MV-4-11 (cell line): ENCODE data around the gene BUB1B.
"Not testable (repeated sequence)": the region's sequence is repeated elsewhere in the genome, so short reads cannot be mapped to it uniquely, and the experiment has no call there.

ENCODE experiments used
- DNase-seq: peaks from one replicate; lab custom pipeline; 2025; lab: John Stamatoyannopoulos, UW

Gene BUB1B

DNA sequence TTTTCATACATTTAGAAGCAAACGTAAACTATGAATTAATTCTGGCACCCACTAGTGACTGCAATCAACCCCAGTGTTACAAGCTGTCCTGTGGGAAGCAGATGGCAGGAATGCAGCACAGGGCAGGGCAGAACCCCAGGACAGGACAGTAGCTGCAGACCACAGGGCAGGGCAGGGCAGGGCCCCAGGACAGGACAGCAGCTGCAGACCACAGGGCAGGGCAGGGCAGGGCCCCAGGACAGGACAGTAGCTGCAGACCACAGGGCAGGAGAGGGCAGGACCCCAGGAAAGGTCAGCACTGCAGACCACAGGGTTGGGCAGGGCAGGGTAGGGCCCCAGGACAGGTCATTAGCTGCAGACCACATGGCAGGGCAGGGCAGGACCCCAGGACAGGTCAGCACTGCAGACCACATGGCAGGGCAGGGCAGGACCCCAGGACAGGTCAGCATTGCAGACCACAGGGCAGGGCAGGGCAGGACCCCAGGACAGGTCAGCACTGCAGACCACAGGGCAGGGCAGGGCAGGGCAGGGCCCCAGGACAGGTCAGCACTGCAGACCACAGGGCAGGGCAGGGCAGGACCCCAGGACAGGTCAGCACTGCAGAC, 24.9 kb upstream of the BUB1B start:
- DNase-seq: not testable (repeated sequence)

- no peak for DNase-seq
Measured at GRCh38 chr15:40136470-40137302, 24.2 kb upstream of the BUB1B start.

- peak; percentile 5 for DNase-seq
Measured at GRCh38 chr15:40137303-40138200, 23.3 kb upstream of the BUB1B start.

DNA sequence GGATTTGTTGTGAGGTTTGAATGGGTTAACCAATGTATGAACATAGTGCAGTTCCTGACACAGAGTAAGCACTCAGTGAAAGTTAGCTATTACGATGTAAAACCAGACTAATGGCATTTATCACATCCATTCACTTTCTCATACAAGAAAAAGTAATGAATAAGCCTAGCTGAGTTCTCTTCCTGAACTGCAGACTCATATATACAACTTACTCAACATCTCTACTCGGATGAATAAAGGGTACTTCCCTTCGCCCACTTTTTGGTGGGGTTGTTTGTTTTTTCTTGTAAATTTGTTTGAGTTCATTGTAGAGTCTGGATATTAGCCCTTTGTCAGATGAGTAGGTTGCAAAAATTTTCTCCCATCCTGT, 22.7 kb upstream of the BUB1B start:
- not testable (repeated sequence) for DNase-seq

DNA sequence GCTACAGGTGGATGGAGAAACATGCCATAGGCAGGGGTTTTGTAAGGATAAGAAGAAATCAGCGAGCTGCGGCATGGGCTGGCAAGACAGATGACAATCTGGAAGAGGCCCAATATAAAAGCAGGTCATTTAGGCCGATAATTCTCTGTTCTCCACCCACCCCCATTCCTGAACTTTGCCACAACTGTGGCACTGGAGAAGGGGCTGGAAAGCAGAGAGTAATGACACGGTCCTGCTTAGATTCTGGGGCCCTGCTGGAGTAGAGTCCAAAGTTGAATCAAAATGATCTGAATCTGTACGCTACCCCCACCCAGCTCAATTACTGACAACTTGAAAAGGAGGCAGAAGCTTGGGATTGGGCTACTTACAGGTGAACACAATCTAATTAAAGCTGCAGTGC, 18.4 kb upstream of the BUB1B start:
- no peak for DNase-seq

GRCh38 chr15:40146037-40146436, 14.8 kb upstream of the BUB1B start:
- DNase-seq: no peak

DNA sequence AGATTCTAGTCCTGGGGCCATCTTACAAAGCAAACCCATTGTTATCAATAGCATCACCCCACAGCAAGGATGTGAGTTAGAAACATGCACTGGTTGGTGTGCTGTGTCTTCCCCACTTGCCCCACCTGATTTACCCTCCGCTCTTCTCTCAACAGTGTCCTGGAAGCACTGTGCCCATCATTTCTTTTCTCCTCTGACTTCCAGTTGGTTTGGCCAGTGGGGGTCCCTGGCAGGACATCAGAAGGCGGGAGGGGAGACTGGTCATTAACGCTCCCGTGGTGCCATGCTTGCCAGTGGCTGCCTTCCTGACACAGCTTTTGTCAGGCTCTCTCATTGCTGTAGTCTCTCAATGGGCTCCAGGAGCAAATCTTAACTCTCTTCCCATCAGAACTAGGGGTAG, 11.5 kb upstream of the BUB1B start:
- DNase-seq: no peak

DNA sequence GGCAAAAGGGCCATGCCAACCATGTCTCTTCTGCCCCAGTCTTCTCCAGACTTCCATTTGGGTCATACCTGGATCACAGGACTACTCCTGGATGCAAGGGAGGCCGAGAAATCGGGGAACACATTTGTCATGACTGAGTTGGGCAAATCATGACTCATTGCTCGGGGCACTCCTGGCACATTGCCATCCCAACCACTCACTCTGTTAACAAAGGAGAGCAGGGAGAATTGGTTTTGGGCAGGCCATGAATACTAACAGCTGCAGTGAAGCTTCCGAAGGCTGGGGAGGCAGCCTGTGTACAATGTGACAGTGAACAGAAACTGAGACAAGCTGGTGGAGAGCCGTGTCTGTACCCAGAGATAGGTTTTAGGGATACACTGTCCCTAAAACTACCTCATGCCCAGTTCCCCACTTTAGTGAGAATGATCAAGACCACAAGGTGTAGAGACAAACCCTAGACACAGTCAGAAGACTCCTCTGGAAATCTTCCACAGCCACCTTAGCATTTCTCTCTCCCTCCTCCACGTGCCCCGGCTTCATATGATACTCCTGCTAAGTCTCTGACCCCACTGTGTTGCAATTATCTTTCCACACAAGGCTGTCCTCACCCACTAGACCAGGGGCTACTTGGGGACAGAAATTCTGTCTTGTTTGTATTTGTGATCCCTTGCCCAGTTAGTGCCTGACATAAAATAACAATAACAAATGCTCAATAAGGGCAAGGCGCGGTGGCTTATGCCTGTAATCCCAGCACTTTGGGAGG, 10.5 kb upstream of the BUB1B start:
- DNase-seq: peak; percentile 78

DNA sequence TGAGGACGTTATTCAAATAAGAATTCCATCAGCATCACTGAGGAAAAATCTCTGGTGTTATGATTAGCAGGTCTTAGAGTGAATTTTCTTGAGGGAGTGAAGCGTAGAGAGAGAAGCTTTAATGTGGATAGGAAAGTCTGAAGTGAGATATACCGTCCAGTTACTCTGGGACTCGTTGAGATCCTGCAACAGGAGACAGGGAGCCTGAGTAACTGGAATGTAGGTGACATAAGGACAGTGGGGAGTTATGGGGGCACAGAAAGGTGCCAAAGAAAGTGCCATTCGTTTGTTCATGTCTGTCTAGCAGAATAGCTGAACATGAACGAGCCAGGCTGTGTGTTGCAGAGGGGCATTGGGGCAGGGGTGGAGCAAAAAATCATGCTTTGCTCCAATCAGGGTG, 9.4 kb upstream of the BUB1B start:
- DNase-seq: no peak

DNA sequence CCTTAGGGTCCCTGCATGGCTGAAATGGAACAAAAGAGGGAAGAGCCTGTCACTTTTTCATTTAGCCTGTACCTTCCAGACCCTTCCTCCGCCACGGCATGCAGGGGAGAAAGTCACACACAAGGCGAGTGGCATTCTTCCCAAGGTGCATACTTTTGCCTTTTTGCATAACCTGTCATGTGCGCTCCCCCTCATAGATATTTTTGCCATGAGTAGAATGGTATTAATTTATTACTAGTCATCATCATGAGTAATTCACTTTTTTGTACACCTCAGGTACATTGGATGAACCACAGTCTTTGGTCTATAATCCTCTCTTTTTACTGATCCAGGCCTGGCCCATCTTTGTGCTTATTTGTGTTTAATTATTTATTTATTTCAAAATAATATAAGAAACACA, 8.9 kb upstream of the BUB1B start:
- DNase-seq: no peak

DNA sequence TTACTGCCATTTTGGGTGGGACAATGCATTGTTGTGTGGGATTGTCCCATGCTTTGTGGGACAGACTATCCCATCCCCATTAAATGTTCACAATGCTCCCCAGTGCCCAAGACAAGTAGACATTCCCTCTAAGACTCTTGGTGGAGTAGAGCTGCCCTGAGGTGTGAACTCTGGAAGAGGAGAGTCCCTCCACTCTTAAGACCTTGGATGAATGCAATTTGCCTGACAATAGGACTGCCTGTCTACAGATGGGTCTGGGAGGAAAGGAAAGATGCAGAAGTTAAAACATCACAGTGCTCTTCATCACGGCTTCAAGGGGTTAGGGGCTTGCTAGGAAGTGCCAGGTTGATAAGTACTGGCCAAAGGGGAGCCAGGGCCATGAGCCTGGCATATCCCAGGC, 6.0 kb upstream of the BUB1B start:
- not testable (repeated sequence) for DNase-seq

DNA sequence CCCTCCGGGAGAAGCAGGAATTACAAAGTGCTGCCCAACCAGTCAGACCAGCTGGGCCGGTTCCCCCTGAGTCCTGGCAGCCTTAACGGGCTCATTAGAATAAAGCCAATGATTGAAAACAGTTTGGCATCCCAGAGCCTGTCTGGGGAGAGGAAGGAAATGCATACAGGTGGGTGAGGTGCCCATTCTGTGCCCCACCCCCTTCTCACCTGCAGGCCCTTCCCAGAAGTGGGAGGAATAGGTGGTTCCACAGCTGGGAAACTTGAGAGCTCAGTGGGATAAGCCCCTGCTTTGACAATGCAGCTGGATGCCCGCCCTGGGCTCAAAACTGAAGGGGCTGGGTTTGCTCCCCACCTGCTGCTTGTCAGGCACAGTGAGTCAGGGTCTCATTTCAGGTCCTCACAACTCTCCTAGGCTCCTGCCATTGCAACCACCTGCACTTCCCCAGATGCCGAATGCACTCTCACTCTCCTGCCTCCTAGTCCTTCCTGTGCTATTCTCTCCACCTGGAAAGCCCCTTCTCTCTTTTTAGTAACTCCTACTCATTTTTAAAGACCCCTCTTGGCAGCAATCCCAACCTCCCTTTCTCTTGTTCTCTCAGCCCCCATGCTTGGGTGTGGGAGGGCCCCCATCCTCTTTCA, 5.5 kb upstream of the BUB1B start:
- no peak for DNase-seq

- DNase-seq: peak; percentile 51
Measured at GRCh38 chr15:40157778-40158447, 3.0 kb upstream of the BUB1B start.

DNA sequence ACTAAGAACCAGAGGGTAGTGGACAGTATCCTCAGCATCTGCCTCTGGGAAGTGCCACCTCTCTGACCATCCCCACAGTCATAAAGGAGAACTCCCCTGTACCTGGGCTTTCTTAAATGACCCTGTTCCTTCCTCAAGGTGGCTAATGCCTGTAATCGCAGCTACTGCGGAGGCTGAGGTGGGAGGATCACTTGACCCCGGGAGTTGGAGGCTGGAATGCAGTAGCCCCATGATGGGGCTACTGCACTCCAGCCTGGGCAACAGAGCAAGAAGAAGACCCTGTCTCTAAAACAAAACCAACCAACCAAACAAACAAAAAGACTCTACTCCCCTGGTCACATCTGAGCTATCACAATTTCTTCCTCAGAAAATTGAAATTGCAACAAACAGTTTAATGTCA, 848 bp upstream of the BUB1B start:
- DNase-seq: no peak

DNA sequence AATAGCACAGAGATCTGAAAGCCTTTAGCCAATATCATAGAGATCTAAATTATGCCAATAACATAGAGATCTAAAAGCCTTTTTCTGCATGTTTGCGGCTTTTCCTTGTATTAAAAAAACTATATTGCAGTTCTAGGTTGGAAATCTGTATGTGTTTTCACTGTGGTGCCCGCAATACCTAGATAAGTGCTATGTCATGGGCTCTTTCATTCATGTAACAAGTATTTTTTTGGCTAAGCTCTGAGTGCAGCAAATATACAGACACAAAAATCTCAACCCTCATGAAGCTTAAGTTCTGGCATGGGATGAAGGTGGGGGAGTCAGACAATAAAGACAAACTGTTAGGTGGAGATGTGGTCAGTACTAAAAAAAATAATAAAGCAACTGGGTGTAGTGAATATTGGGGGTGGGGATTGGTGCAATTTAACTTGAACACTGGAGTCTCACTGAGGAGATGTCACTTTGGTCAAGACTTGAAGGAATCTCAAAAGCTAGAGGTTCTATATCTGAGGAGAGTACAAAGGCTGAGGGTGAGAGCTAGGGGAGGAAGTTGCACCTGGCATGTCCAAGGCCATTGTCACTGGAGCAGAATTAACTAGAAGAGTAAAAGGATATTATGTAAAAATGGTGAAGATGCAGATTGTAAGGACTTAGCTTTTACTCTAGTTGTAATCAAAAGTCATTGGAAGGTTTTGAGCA, 973 bp downstream of the BUB1B start:
- DNase-seq: no peak

- DNase-seq: peak; percentile 8
Measured at GRCh38 chr15:40162552-40162951, 1.7 kb downstream of the BUB1B start.

- peak; percentile 5 for DNase-seq
Measured at GRCh38 chr15:40163657-40164416, 3.0 kb downstream of the BUB1B start.

DNA sequence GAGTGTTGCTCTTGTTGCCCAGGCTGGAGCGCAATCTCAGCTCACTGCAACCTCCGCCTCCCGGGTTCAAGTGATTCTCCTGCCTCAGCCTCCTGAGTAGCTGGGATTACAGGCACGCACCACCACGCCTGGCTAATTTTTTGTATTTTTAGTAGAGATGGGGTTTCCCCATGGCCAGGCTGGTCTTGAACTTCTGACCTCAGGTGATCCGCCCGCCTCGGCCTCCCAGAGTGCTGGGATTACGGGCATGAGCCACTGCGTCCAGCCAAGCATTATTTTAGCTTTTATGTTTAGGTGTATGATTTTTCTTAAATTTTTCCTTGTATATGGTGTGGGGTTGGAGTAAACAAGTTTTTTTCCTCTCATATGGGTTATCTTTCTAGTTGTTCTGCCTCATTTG, 6.5 kb downstream of the BUB1B start:
- not testable (repeated sequence) for DNase-seq

- DNase-seq: no peak
Measured at GRCh38 chr15:40175160-40175559, 14.3 kb downstream of the BUB1B start.
